Thoracic aorta (tissue), 2 donors: ENCODE measurements around the gene KCNK18. TPM values are rescaled to one million over a fixed set of nuclear protein-coding genes. Genes with fewer than 3 reads are reported as not detected.

ENCODE experiments used
- ATAC-seq: fragments of 150-250 bp; one replicate; pipeline ENCODE4 v1.8.0; 2017; ENCODE audit warnings: low read depth; ENCODE audit not compliant: insufficient number of reproducible peaks, low FRiP score
- DNase-seq: peaks from one replicate; pipeline ENCODE4 v3.0.0-alpha.2; 2020; ENCODE audit warnings: low spot score
- H3K27ac ChIP-seq, 2 donors: fragments of 200-600 bp; sonication (generic); 1 replicate in 1 of 2; 2 replicates in 1 of 2; pipeline ENCODE4 v1.5.1; 2016; ENCODE audit warnings: mild to moderate bottlenecking in 2 of 2, moderate library complexity in 2 of 2
- H3K27me3 ChIP-seq: fragments of 200-600 bp; sonication (generic); replicated peaks from 2 replicates; pipeline ENCODE4 v1.6.0; 2016; ENCODE audit warnings: mild to moderate bottlenecking; ENCODE audit not compliant: insufficient read depth
- H3K36me3 ChIP-seq: fragments of 200-600 bp; sonication (generic); one replicate; pipeline ENCODE4 v1.5.1; 2016
- H3K4me1 ChIP-seq, 2 donors: fragments of 200-600 bp; sonication (generic); 1 replicate in 1 of 2; 2 replicates in 1 of 2; pipeline versions ENCODE4 v1.5.1 to v1.6.0; 2016; ENCODE audit warnings: low read depth in 2 of 2, mild to moderate bottlenecking in 1 of 2; ENCODE audit not compliant: control insufficient read depth in 1 of 2
- H3K4me3 ChIP-seq: fragments of 200-600 bp; sonication (generic); 2 replicates; pipeline ENCODE4 v1.5.1; 2016; ENCODE audit warnings: mild to moderate bottlenecking
- H3K9me3 ChIP-seq: fragments of 200-600 bp; sonication (generic); 2 replicates; pipeline ENCODE4 v1.5.1; 2016
- CTCF ChIP-seq: fragments of 200-600 bp; sonication (generic); IDR thresholded peaks from one replicate; pipeline ENCODE4 v1.5.1; 2019; ENCODE audit warnings: antibody characterized with exemption
- total RNA-seq, 2 donors: library from RNA; depleted of rRNA; stranded (reverse); fragments of >200 nt; gene quantifications; one replicate each; pipeline versions ENCODE4 v1.1.0 to v1.2.3, GENCODE V29; 2016

KCNK18 gene
- total RNA-seq, 2 donors from 2014 or later = not detected

GRCh38 chr10:117167346-117167788 is 29.9 kb upstream of the KCNK18 start:
- peaks cover 26 to 35% of the 10 kb centered on the region in 2 donors for H3K4me1 ChIP-seq
- H3K36me3 ChIP-seq = no peaks in the 10 kb centered on the region
- peak overlapping the region; percentile 57 for H3K4me3 ChIP-seq
- no peak for DNase-seq
- no peaks in the 10 kb centered on the region for H3K9me3 ChIP-seq
- H3K27me3 ChIP-seq = peaks cover 37% of the 10 kb centered on the region
- no peak for ATAC-seq
- no peak for TF ChIP-seq CTCF
- H3K27ac ChIP-seq = no peak overlapping the region

GRCh38 chr10:117167789-117168674 is 29.3 kb upstream of the KCNK18 start:
- no peak for ATAC-seq
- H3K27me3 ChIP-seq = peaks cover 34% of the 10 kb centered on the region
- no peaks in the 10 kb centered on the region for H3K36me3 ChIP-seq
- H3K4me3 ChIP-seq = peak overlapping the region; percentile 57
- H3K27ac ChIP-seq = no peak overlapping the region
- TF ChIP-seq CTCF = peak; percentile 81
- H3K9me3 ChIP-seq = no peaks in the 10 kb centered on the region
- peaks cover 20 to 30% of the 10 kb centered on the region in 2 donors for H3K4me1 ChIP-seq
- DNase-seq = no peak

- Histone ChIP-seq H3K4me3 (no peak overlapping the region), H3K4me1 (peaks cover 15 to 23% of the 10 kb centered on the region in 2 donors)
- no peak for ATAC-seq
Observed at GRCh38 chr10:117168729-117169128, 28.6 kb upstream of the KCNK18 start.

GRCh38 chr10:117169480-117169879 is 27.8 kb upstream of the KCNK18 start:
- ATAC-seq (no peak), DNase-seq (no peak)
- H3K9me3 ChIP-seq = no peaks in the 10 kb centered on the region
- H3K4me1 ChIP-seq = peaks cover 15 to 23% of the 10 kb centered on the region in 2 donors
- no peak overlapping the region for H3K4me3 ChIP-seq
- no peak overlapping the region for H3K27ac ChIP-seq
- no peak for TF ChIP-seq CTCF
- no peaks in the 10 kb centered on the region for H3K36me3 ChIP-seq
- peaks cover 23% of the 10 kb centered on the region for H3K27me3 ChIP-seq

More at GRCh38 chr10:117168729-117169128, 28.6 kb upstream of the KCNK18 start:
- H3K36me3 ChIP-seq = no peaks in the 10 kb centered on the region
- peaks cover 30% of the 10 kb centered on the region for H3K27me3 ChIP-seq
- no peak overlapping the region for H3K27ac ChIP-seq
- no peak for DNase-seq
- H3K9me3 ChIP-seq = no peaks in the 10 kb centered on the region
- TF ChIP-seq CTCF = no peak

- Histone ChIP-seq H3K27me3 (peaks cover 20% of the 10 kb centered on the region), H3K4me1 (peaks cover 13 to 18% of the 10 kb centered on the region in 2 donors)
Observed at GRCh38 chr10:117170244-117170643, 27.0 kb upstream of the KCNK18 start.

More at GRCh38 chr10:117170244-117170643, 27.0 kb upstream of the KCNK18 start:
- Histone ChIP-seq H3K4me3 (no peak overlapping the region), H3K27ac (no peak overlapping the region), H3K9me3 (no peaks in the 10 kb centered on the region), H3K36me3 (no peaks in the 10 kb centered on the region)
- no peak for TF ChIP-seq CTCF
- ATAC-seq = no peak
- no peak for DNase-seq
